Neutrophil (primary cell): ENCODE results near the gene GULP1.

Experiments
- H3K27ac ChIP-seq: fragments of 200-600 bp; sonication (generic); 2 replicates; pipeline ENCODE4 v1.5.1; 2016; ENCODE audit warnings: mild to moderate bottlenecking, moderate library complexity
- H3K27me3 ChIP-seq: fragments of 200-600 bp; sonication (generic); 2 replicates; pipeline ENCODE4 v1.6.0; 2016; ENCODE audit warnings: mild to moderate bottlenecking
- H3K36me3 ChIP-seq: fragments of 200-600 bp; sonication (generic); 2 replicates; pipeline ENCODE4 v1.5.1; 2017
- H3K4me1 ChIP-seq, 2 experiments: fragments of 200-600 bp in 1 of 2; sonication (generic) in 1 of 2; 1 replicate in 1 of 2; 2 replicates in 1 of 2; pipeline versions ENCODE4 v1.5.1 to v1.6.1; 2013 to 2016; ENCODE audit warnings: low read depth in 1 of 2, low read length in 1 of 2, mild to moderate bottlenecking in 1 of 2, moderate library complexity in 1 of 2; ENCODE audit not compliant: control insufficient read depth in 1 of 2, insufficient read depth in 1 of 2
- H3K4me3 ChIP-seq, 2 experiments: fragments of 200-600 bp in 1 of 2; sonication (generic) in 1 of 2; 1 replicate in 1 of 2; 2 replicates in 1 of 2; pipeline ENCODE4 v1.5.1; 2013 to 2016; ENCODE audit warnings: low read depth in 1 of 2, low read length in 1 of 2, mild to moderate bottlenecking in 1 of 2, moderate library complexity in 1 of 2
- H3K9me3 ChIP-seq: fragments of 200-600 bp; sonication (generic); 2 replicates; pipeline ENCODE4 v1.5.1; 2016
- TF ChIP-seq, protein P1 (sequence below): fragments of 200-600 bp; sonication (generic); IDR thresholded peaks from 2 replicates; pipeline ENCODE4 v1.5.1; 2016; ENCODE audit warnings: antibody characterized with exemption

The GULP1 gene

GRCh38 chr2:188570370-188570769 lies 278.7 kb downstream of the GULP1 start:
- Histone ChIP-seq H3K27me3 (no peaks in the 10 kb centered on the region), H3K27ac (no peak overlapping the region), H3K4me1 (no peaks in the 10 kb centered on the region), H3K9me3 (peaks cover 7% of the 10 kb centered on the region), H3K36me3 (no peaks in the 10 kb centered on the region), H3K4me3 (no peak overlapping the region)
- TF ChIP-seq, protein P1, sequence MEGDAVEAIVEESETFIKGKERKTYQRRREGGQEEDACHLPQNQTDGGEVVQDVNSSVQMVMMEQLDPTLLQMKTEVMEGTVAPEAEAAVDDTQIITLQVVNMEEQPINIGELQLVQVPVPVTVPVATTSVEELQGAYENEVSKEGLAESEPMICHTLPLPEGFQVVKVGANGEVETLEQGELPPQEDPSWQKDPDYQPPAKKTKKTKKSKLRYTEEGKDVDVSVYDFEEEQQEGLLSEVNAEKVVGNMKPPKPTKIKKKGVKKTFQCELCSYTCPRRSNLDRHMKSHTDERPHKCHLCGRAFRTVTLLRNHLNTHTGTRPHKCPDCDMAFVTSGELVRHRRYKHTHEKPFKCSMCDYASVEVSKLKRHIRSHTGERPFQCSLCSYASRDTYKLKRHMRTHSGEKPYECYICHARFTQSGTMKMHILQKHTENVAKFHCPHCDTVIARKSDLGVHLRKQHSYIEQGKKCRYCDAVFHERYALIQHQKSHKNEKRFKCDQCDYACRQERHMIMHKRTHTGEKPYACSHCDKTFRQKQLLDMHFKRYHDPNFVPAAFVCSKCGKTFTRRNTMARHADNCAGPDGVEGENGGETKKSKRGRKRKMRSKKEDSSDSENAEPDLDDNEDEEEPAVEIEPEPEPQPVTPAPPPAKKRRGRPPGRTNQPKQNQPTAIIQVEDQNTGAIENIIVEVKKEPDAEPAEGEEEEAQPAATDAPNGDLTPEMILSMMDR: no peak

DNA sequence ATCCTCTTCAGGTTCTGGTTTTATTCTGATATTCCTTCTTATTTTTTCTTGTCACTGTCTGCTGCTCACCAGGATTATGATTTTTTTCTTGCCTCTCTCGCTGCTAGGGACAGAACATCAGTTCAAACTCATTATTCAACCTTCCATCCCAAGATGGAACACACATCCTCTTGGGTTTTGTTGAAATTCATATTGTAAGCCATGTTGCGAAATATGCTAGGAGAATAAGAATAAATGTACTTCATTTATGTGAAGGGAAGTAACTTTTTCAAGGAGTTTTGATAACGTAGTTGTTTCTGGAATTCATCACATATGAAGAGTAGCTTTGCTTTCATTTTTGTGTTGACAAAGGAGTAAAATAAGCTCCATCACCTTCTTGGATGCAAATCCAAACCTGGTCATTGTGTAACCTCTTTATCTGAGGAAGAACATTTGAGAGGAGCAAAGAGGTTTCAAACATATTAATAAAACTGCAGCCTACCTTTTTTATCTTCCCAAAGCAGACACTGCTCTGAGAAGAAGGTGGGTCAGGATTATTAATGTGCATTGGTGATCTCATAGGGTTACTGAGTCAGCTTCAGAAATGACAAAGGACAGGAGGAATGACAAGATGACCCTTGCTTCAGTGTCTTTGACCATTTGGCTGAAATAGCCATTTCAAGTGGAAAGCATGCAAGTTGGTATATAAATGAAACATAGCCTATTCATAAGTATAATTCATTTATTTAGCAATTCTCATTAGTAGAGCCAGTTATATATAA lies 280.0 kb downstream of the GULP1 start:
- Histone ChIP-seq H3K27me3 (no peaks in the 10 kb centered on the region), H3K27ac (no peak overlapping the region), H3K36me3 (no peaks in the 10 kb centered on the region), H3K4me3 (no peak overlapping the region), H3K4me1 (no peaks in the 10 kb centered on the region), H3K9me3 (peaks cover 7% of the 10 kb centered on the region)
- TF ChIP-seq, protein P1: no peak

- TF ChIP-seq, protein P1: no peak
These were observed 280.9 kb downstream of the GULP1 start for GRCh38 chr2:188572592-188572991.

GRCh38 chr2:188573453-188573852 lies 281.8 kb downstream of the GULP1 start:
- TF ChIP-seq, protein P1: no peak
- H3K27me3 ChIP-seq: no peaks in the 10 kb centered on the region

More at GRCh38 chr2:188572592-188572991, 280.9 kb downstream of the GULP1 start:
- no peak overlapping the region for H3K27ac ChIP-seq
- no peaks in the 10 kb centered on the region for H3K4me1 ChIP-seq
- peaks cover 7% of the 10 kb centered on the region for H3K9me3 ChIP-seq
- H3K27me3 ChIP-seq: no peaks in the 10 kb centered on the region
- no peaks in the 10 kb centered on the region for H3K36me3 ChIP-seq
- no peak overlapping the region for H3K4me3 ChIP-seq

DNA sequence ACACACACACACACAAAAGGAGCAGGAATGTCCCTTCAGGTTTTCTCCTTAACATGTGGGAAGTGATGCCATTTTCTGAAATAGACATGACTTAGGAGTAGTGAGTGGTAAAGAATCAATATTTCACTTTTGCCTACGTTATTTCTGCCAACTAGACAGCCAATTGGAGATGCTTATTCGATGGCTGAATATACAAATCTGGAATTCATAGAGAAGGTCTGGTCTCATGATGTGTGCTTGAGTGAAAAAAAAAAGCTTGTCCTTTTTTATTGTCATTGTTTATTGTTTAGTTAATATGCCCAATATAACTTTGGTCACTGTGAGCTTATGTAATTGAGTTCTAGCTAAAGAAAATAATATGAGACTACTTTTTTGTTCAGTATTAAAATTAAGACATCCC lies 284.3 kb downstream of the GULP1 start:
- Histone ChIP-seq H3K9me3 (peaks cover 7% of the 10 kb centered on the region), H3K36me3 (no peaks in the 10 kb centered on the region), H3K27me3 (no peaks in the 10 kb centered on the region), H3K4me1 (no peaks in the 10 kb centered on the region), H3K4me3 (no peak overlapping the region), H3K27ac (no peak overlapping the region)
- TF ChIP-seq, protein P1: no peak

More at GRCh38 chr2:188573453-188573852, 281.8 kb downstream of the GULP1 start:
- Histone ChIP-seq H3K4me3 (no peak overlapping the region), H3K9me3 (peaks cover 7% of the 10 kb centered on the region), H3K36me3 (no peaks in the 10 kb centered on the region), H3K4me1 (no peaks in the 10 kb centered on the region), H3K27ac (no peak overlapping the region)
